PC-3 (cell line): Measurements from ENCODE around the gene SLC25A34.

Source experiments
- EZH2 ChIP-seq: fragments of 300-600 bp; sonication (generic); IDR thresholded peaks from one replicate; pipeline ENCODE4 v1.6.1; 2017; ENCODE audit warnings: antibody characterized with exemption, mild to moderate bottlenecking, low read length; ENCODE audit not compliant: unreplicated experiment
- EZH2phosphoT487 ChIP-seq: fragments of 300-600 bp; sonication (generic); IDR thresholded peaks from 2 replicates; pipeline ENCODE4 v1.6.1; 2018; ENCODE audit warnings: mild to moderate bottlenecking, antibody characterized with exemption, low read length, borderline replicate concordance
- TF ChIP-seq, protein P1 (sequence below): fragments of 300-600 bp; sonication (generic); conservative IDR thresholded peaks from 2 replicates; pipeline ENCODE4 v1.5.1; 2017; ENCODE audit warnings: antibody characterized with exemption, low read depth, mild to moderate bottlenecking, low read length

DNA sequence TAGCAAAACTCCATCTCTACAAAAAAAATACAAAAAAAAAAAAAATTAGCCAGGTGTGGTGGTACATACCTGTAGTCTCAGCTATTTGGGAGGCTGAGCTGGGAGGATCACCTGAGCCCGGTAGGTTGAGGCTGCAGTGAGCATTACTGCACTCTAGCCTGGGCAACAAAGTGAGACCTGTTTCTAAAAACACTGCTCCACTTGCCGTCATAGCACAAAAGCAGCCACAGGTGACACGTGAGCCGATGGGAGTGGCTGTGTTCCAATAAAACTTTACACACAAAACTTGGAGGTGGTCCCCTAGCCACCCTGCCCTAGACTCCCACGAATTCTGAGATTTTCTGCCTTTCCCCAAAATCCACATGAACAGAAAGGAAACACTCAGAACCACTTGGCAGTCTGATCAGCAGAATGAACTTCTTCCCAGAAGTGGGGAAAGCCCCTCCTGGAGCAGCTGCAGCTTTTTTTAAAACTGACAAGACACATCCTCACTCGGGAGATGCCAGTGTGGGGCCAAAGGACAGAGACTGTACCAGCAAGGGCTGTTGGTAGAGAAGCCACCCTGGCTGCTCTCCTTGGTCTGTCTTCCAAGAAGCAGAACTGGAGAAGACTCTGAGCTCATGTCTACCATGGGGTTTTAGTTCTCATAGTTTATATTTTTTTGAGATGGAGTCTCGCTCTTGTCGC lies 28.7 kb upstream of the SLC25A34 start:
- TF ChIP-seq, protein P1, sequence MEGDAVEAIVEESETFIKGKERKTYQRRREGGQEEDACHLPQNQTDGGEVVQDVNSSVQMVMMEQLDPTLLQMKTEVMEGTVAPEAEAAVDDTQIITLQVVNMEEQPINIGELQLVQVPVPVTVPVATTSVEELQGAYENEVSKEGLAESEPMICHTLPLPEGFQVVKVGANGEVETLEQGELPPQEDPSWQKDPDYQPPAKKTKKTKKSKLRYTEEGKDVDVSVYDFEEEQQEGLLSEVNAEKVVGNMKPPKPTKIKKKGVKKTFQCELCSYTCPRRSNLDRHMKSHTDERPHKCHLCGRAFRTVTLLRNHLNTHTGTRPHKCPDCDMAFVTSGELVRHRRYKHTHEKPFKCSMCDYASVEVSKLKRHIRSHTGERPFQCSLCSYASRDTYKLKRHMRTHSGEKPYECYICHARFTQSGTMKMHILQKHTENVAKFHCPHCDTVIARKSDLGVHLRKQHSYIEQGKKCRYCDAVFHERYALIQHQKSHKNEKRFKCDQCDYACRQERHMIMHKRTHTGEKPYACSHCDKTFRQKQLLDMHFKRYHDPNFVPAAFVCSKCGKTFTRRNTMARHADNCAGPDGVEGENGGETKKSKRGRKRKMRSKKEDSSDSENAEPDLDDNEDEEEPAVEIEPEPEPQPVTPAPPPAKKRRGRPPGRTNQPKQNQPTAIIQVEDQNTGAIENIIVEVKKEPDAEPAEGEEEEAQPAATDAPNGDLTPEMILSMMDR, result no peak
- TF ChIP-seq EZH2 (no peak), EZH2phosphoT487 (no peak)
